ENCODE measurements around the gene HIVEP1. TPM values are rescaled to one million over a fixed set of nuclear protein-coding genes. Genes with fewer than 3 reads are reported as not detected.

HIVEP1 gene
- total RNA-seq, 1 donor from 2014 or later = 21.5 TPM

DNA sequence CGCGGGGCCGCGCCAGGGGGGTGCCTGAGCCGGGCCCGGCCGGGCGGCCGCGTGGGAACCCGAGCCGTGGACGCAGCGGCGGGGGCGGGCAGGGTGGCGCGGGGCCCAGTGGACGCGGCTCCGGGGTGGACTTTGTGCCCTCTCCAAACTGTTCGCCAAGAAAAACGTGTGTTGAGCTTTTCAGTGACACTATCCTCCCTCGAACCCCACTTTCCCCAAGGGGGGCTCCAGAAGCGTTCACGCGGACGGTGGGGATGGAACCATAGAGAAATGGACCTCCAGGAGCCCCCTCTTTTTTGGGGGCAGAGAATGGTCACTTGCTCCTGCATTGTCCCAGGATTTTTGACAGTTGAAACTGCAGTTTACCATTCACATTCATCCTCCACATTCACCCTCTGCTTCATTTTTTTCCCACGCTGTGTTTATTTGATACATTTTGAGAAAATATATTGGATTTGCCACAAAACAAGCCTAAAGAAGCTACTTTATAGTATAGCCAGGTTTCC lies 2.9 kb upstream of the HIVEP1 start:
- Mint-ChIP-seq H3K9me3 (no peaks in the 10 kb centered on the region), H3K27me3 (ENCODE audit: low read depth) (no peaks in the 10 kb centered on the region), H3K27ac (ENCODE audit: unreplicated experiment) (peak overlapping the region; percentile 31), H3K4me3 (peak overlapping the region; percentile 92), H3K4me1 (peaks cover 45% of the 10 kb centered on the region), H3K36me3 (ENCODE audit: low read depth) (no peaks in the 10 kb centered on the region)
- no peak for TF ChIP-seq CTCF (conservative IDR thresholded peaks at IDR 0.05)
- no peak for DNase-seq (ENCODE audit: low read depth, low spot score)

DNA sequence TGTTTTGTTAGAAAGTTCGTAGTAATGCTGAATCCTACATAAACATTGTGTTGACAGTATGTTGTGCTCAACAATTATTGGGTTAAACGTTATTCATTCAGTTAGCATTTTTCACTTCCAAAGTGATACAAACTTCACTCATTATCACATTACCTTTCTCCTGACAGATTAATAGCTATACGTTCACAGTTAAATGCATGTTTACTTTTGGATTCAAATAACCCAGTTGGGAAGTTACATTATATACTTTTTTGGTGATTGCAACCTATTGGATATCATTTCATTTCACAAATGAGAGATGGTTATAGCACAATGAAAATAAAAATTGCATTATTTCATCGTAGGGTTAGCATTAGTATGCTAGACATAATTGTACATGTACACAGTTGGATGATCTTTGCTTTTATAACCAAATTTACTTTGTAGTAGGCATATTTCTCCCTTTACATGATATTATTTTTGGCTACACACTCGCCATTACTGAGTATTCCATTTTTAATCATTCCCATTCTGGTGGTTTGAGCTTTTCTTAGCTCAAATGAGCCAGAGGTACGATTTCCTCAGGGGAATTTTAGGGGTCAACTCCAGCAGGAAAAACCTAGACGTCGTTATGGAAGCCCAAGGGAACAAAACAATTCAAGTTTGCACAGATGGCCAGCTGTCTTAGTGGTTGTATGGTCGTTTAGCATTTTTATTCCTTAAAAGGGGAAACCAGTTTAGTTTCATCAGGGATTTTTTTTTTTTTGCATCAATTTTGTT lies 2.1 kb upstream of the HIVEP1 start:
- Mint-ChIP-seq H3K4me1 (peaks cover 54% of the 10 kb centered on the region), H3K27ac (ENCODE audit: unreplicated experiment) (peak overlapping the region; percentile 91), H3K9me3 (peaks cover 4% of the 10 kb centered on the region), H3K4me3 (peak overlapping the region; percentile 92), H3K27me3 (ENCODE audit: low read depth) (no peaks in the 10 kb centered on the region), H3K36me3 (ENCODE audit: low read depth) (peaks cover 5% of the 10 kb centered on the region)
- no peak for DNase-seq (ENCODE audit: low read depth, low spot score)
- no peak for TF ChIP-seq CTCF (conservative IDR thresholded peaks at IDR 0.05)

- Mint-ChIP-seq H3K9me3 (peaks cover 4% of the 10 kb centered on the region), H3K36me3 (ENCODE audit: low read depth) (peaks cover 5% of the 10 kb centered on the region), H3K27me3 (ENCODE audit: low read depth) (no peaks in the 10 kb centered on the region), H3K4me3 (peak overlapping the region; percentile 92), H3K4me1 (peaks cover 58% of the 10 kb centered on the region), H3K27ac (ENCODE audit: unreplicated experiment) (peak overlapping the region; percentile 91)
- TF ChIP-seq CTCF (conservative IDR thresholded peaks at IDR 0.05) = no peak
- DNase-seq (ENCODE audit: low read depth, low spot score) = peak; percentile 61
Observed at GRCh38 chr6:12010635-12011275, 1.4 kb upstream of the HIVEP1 start.

GRCh38 chr6:12011276-12012037 lies 655 bp upstream of the HIVEP1 start:
- Mint-ChIP-seq H3K36me3 (ENCODE audit: low read depth) (peaks cover 5% of the 10 kb centered on the region), H3K9me3 (peaks cover 4% of the 10 kb centered on the region), H3K27ac (ENCODE audit: unreplicated experiment) (no peak overlapping the region), H3K27me3 (ENCODE audit: low read depth) (no peaks in the 10 kb centered on the region), H3K4me3 (peak overlapping the region; percentile 92), H3K4me1 (peaks cover 58% of the 10 kb centered on the region)
- peak; percentile 85 for DNase-seq (ENCODE audit: low read depth, low spot score)
- no peak for TF ChIP-seq CTCF (conservative IDR thresholded peaks at IDR 0.05)

GRCh38 chr6:12012558-12013306 lies 620 bp downstream of the HIVEP1 start:
- H3K36me3 Mint-ChIP-seq (ENCODE audit: low read depth) = peaks cover 11% of the 10 kb centered on the region
- no peaks in the 10 kb centered on the region for H3K27me3 Mint-ChIP-seq (ENCODE audit: low read depth)

More at GRCh38 chr6:12012558-12013306, 620 bp downstream of the HIVEP1 start:
- TF ChIP-seq CTCF (conservative IDR thresholded peaks at IDR 0.05) = no peak
- DNase-seq (ENCODE audit: low read depth, low spot score) = peak; percentile 63
- Mint-ChIP-seq H3K27ac (ENCODE audit: unreplicated experiment) (peak overlapping the region; percentile 91), H3K9me3 (peaks cover 4% of the 10 kb centered on the region), H3K4me3 (peak overlapping the region; percentile 93), H3K4me1 (peaks cover 54% of the 10 kb centered on the region)

Measured in neural crest cell (in vitro differentiated cells).